HCEC 1CT (cell line): Measurements from ENCODE around the gene KIF26A.
"Not testable (repeated sequence)": the region's sequence is repeated elsewhere in the genome, so short reads cannot be mapped to it uniquely, and the experiment has no call there.

ENCODE experiments used
- DNase-seq: peaks from one replicate; pipeline ENCODE4 v3.0.0-alpha.2; 2017

KIF26A gene

DNA sequence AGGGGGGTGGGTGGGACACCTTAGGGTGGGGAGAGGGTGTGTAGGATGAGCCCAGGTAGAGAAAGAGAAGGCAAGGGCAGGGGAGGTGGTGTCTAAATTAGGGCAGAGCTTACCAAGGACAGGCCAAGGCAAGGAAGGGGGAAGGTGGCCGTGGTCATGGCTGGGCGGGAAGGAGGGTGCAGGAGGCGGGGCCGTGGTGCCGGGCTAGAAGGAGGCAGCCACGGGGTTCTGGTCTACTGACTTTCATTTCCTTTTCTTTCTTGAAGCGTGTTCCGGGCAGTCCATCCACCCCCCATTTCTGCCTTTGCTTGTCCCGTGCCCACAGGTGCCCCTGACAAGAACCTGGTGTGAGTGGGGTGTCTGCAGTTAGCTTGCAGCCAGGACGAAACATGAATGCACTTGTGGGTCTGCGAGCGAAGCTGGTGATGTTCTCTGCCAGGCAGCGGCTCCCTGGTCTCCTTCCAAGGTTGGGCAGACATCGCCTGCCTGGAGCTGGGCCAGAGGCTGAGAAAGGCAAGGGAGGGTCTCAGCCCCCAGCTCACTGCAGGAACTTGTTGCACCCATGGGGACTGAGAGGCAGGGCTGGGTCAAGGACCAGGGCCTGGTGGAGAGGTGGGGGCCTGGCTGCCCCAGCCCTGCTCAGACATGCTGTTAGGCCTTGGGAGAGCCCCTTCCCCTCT, 58.2 kb downstream of the KIF26A start:
- no peak for DNase-seq

DNA sequence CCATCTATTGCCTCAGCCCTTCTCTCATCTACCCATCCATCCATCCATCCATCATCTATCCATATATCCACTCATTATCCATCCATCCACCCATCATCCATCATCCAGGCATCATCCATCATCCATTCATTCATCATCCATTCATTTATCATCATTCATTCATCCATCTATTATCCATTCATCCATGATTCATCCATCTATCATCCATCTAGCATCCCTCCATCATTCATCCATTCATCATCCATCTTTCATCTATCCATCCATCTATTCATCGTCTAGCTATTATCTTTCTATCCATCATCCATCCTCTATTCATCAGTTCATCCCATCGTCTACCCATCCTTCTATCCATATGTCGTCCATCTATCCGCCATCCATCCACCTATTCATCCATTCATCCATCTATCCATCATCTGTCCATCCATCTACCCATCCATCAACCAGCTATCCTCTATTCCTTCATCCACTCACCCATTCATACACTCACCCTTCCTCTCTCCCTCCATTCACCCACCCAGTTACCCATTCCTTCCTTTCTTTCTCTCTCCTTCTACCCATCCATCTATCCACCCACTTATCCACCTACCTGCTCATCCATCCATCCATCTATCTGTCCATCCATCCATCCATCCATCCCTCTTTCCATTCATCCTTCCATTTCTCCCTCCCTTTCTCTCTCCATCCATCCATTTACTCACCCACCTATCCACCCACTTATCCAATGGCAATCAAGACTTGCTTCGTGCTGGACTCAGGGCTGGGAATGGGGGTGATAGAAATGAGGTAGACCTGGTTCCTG, 59.3 kb downstream of the KIF26A start:
- DNase-seq: no peak

DNA sequence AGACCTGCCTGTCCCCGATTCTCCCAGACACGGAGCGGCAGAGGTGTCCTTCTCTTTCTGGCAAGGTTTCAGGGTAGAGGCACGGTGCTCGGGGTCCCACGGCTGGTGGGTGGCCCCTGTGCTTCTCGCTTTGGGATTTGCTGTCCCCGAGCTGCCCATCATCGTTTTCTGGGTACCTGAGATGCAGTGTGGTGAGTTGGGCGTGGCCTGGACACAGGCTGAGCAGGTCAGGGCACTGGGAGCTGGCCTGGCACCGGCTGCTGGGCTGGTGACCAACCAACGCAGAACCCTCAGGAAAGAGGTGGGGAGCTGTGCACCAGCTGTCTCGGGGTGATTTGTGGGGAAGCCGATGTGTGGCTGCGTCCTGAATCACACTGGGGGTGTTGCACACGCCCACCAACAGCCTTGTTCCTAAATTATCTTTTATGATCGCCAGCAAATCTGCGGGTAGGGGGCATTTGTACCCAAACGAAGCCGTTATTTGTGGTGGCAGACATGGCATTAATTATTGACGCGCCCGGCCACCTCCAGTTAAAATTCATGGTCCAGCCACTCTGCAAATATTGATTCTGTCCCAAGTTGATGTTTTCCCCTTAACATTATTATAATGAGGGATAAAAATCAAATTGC, 61.0 kb downstream of the KIF26A start:
- DNase-seq: no peak

DNA sequence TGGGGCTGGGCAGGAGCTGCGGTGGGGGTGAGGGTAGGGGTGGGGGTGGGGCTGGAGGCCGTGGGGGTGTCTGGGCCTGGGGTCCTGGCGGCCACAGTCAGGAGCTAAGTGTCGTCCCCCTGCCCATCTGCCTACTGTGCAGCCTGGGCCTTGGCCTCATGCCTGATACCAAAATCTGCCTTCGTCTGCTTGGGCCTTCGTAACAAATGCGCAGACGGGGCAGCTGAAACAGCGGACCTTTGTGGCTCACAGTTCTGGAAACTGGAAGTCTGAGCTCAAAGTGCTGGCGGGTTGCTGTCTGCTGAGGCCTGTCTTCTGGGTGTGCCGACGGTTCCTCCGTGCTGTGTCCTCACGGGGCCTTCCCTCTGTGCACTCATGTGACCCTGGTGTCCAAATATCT, 61.7 kb downstream of the KIF26A start:
- no peak for DNase-seq

DNA sequence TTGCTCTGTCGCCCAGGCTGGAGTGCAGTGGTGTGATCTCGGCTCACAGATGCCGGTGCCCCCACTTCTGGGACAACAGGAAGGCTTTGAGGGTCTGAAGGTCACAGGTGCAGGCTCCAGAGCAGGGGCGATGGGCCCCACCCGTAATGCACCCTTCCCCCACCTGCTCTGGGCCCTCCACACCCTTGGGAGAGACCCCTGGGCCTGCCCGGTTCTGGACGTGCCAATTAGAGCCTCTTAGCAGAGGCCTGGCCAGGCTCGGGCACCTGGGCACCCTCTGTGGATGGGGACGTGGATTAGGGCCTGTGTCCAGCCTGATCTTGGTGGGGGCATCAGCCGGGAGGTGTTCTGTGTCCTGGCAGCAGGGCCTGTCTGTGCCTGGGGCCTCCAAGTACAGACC, 62.2 kb downstream of the KIF26A start:
- DNase-seq: no peak

DNA sequence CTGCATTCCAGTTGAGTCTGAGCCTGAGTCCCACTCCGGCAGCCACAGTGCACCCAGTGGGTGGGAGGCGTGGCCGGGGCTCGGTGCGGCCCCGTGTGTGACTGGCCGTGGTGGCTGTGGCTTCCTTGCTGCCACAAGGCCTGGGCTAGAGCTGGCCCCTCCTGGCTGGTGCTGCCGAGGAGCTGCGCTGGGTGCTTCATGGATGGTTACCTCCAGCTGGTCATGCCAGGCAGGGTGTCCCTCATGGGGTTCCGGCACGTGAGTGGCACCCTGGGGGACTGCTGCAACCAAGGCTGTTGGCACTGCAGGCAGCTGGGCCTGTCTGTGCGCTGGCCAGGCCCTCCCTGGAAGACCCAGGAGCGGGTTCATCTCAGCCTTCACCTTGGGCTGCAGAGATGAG, 62.7 kb downstream of the KIF26A start:
- no peak for DNase-seq

DNA sequence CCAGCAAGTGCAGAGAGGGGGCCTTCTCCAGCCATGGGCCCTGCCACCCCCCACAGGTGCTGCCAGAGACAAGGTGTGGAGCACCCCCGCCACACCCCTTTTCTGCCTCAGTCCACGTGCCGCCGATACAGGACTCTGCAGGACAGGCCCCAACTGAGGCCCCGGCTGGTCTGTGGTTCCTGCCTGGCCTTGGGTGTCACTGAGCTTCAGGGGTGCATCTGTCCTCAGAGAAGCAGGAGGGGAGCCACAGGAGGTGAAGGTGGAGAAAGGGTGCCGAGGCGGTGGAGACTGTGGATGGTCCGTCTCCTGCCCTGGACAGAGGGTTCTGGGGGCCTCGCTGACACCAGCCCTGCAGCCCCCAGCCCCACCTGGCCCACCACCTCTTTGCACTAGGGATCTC, 63.1 kb downstream of the KIF26A start:
- no peak for DNase-seq

DNA sequence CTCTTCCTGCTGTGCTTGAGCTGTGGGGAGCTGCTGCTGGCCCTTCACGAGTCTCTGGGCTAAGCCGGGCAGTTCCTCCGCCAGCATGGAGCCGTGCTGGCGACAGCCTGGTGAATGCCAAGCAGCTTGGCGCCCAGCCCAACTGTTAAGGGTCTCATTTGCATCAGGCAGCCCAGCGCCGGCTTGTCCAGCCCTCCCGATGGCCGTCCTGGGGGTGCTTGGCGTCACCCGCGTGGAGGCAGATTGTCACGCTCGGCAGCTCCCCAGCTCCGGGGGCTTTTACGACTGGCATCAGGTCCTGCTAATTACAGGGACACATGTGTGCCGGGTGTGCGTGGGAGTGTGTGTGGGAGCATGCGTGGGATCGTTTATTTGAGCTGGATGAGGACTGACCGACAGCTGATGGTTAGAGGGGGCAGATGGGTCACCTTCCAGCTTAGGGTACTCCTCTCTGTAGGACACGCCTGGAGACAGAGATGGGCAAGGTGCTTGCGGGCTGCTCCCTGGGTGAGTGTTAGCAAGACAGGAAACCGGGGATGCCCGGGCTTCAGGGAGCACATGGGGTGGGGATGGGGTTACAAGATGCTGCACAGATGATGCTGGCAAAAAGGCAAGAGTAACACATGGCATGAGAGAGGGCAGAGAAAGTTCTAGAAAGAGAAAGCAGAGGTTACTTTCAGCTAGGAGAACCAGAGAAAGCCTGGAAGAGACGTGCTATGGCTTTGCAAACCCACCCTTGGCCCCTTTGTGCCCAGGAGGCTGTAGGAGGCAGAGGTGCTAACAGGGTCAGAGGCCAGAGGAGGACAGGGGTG, 64.1 kb downstream of the KIF26A start:
- DNase-seq: no peak

DNA sequence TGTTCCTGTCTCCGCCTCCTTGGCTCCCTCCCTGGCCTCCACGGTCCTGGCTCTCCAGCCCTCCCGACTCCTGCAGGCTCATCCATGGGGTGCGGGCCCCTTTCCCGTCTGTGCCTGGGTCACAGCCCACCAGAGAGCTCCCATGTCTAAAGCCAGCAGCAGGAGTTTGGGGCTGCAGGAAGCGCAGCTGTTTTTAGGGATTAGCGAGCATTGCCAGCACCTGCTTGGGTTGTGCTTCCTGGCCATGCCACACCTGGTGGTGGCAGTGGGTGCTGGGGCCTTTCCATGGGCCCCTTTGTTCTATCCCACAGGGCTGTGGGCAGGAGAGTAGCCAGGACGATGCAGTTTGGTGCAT, 64.7 kb downstream of the KIF26A start:
- DNase-seq: no peak

DNA sequence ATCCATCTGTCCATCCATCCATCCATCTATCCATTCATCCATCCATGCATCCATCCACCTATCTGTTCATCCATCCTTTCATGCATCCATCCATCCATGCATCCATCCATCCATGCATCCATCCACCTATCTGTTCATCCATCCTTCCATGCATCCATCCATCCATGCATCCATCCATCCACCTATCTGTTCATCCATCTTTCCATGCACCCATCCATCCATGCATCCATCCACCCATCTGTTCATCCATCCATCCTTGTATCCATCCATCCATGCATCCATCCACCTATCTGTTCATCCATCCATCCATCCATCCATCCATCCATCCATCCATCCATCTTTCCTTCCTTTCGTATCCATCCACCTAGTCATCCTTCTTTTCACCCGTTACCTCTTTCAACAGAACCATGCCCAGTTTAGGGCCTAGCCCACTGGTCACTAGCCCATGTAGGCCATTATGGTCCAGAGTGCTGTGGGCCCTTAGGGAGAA, 66.3 kb downstream of the KIF26A start:
- no peak for DNase-seq

DNA sequence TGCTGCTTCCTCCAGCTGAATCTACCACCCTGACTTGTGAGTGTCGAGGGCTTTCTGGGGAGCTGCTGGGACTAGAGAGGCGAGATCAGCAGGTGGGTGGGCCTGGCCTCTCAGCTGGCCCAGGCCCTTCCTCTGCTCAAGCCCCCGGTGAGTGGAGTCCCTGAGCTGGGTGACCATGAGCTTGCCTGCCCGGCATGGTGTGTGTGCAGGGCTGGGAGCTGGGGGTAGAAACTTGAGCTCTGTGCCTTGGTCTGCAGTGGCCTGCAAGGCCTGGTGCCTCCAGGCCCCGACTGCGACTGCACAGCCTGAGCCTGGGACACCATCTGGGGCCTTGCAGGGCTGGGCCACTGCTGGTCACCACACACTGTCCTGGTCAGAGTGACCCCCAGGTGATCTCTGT, 67.4 kb downstream of the KIF26A start:
- DNase-seq: no peak

DNA sequence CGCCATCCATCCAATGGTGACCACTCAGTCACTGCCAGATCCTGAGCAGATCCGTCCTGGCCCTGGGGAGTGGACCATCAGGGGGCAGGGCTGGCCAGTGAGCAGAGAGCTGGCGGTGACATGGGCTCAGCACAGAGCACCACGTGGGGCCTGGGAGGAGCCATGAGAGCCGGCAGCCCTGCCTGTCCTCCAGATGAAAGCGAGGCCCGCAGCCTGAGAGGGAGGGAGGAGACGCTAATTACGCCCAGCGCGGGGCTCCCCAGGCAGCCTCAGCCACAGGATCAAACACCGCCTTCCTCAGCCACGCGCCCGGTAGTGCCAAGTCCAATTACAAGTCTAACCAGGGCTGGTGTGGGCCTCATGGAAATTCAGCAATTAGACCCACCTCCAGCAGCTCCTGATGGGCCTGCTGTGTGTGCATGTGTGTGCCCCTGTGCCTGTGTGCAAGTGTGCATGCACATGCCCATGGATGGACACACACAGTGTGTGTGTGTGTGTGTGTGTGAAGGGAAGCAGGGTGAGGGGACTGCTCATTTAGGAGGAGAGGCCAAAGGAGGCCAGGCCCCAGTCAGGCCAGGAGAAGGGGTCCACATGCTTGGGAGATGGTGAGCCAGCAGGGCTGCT, 68.0 kb downstream of the KIF26A start:
- no peak for DNase-seq

DNA sequence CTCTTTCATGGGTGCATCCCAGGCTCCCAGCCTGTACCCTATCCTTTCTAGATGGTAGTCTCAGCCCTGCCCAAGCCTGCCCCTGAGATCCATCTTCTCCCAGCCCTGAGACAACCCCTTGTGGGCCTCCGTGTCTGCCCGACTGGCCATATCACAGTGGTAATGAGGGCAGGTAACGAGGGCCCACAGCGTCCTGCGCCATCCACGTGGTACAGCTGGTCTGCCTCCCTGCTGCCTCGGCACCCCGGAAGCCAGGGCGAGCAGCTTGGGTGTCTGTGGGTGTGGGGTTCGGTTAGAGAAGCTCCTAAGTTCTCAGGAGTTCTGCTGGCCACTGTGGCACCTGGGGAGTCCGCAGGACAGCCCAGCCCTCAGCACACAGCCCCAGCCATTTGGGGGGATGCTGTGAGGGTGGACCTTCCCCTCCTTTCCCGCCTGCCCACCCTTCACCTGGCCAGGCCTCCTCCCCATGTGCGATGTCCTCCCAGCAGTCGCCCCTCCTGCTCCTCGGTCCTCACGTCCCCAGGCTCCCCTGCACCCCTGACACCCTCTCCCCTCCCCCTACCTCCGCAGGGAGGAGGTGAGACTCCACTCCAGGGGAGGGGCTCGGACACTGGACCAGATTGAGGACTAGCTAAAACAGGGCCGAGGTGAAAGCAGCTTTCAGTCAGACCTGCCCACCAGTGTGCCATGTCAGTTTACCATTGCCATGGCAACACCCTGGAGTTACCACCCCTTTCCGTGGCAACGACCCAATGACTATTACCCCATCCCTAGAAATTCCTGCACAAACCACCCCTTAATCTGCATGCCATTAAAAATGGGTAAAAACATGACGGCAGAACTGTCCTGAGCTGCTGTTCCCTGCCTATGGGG, 69.0 kb downstream of the KIF26A start:
- DNase-seq: no peak

DNA sequence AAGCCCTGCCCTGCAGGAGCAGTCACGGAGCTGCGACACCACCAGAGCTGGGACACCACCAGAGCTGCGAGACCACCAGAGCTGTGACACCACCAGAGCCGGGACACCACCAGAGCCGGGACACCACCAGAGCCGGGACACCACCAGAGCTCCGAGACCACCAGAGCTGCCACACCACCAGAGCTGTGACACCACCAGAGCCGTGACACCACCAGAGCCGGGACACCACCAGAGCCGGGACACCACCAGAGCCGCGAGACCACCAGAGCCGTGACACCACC, 69.6 kb downstream of the KIF26A start:
- not testable (repeated sequence) for DNase-seq

DNA sequence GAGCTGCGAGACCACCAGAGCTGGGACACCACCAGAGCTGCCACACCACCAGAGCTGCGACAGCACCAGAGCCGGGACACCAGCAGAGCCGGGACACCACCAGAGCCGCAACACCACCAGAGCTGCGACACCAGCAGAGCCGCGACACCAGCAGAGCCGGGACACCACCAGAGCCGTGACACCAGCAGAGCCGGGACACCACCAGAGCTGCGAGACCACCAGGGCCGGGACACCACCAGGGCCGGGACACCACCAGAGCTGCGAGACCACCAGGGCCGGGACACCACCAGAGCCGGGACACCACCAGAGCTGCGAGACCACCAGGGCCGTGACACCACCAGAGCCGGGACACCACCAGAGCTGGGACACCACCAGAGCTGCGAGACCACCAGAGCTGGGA, 69.9 kb downstream of the KIF26A start:
- DNase-seq: not testable (repeated sequence)

DNA sequence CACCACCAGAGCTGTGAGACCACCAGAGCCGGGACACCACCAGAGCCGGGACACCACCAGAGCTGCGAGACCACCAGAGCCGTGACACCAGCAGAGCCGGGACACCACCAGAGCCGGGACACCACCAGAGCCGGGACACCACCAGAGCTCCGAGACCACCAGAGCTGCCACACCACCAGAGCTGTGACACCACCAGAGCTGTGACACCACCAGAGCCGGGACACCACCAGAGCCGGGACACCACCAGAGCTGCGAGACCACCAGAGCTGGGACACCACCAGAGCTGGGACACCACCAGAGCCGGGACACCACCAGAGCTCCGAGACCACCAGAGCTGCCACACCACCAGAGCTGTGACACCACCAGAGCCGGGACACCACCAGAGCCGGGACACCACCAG, 70.7 kb downstream of the KIF26A start:
- DNase-seq: not testable (repeated sequence)

DNA sequence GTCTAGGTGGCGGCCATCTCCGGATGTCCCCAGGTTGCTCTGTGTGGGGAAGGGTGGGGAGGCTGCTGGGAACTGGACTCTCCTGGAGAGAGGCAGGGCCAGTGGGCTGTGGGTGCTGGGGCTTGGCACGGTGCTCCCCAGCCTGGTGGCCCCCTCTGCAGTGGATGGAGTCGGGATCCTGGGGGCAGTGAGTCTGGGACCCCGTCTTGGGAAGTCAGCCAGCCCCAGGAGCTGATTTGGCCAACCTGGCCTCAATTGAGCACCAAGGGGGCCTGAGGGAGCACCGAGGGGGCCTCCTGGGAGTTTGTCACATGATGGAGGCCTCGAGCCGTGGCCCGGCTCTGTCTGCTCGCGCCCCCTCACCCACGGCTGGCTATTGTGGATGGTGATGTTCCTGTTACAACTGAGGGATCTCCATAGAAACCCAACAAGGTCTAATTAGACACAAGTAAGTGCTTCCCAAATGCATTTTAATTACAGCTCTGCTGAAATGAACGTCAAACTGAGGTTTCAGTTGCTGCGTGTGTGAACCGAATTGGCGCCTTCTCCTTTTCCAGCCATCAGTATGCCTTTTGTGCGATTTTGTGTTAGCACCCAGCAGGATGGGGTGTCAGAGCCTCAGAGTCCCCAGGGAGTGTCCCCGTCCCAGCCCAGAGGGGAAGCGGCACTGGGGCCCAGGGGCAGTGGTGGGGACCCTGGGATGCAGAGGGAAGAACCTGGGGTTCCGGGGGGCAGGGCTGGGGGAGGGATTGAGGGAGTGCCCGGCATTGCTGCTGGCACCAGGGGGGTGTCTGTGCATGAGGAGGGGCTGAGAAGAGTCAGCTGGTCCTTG, 71.8 kb downstream of the KIF26A start:
- no peak for DNase-seq

DNA sequence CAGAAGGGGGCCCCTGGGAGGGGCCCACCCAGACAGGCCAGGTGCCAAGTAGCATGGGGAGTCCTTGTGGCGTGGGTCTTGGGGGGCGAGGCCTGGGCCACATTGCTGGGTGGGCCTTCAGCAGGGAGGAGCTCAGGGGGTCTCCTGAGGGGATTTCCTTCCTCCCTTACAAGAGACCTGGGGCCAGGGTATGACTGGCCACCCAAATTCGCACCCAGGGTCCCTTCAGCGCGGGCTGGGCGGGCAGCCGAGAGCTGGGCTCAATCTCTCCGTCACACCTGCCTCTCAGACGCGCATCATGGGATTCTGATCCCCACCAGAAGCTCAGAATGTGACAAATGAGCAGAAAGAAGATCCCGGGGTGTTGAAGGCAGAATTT, 72.4 kb downstream of the KIF26A start:
- no peak for DNase-seq

DNA sequence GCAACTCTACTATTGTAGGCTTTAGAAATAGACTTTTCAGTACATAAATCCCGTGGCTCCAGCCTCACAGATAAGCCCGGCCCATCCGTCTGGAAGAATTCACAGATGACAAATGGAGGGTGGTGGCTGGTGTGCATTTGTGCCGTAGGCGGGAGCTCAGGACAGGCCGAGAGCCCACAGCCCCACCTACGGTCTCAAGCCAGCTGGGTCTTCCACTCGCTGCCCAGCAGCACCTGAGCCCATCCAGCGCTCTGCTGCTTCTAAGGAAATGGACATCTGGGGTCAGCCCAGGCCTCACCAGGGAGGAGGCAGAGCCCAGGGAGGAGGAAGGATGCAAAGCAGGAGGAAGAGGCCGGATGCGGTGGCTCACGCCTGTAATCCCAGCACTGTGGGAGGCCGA, 72.8 kb downstream of the KIF26A start:
- DNase-seq: no peak

DNA sequence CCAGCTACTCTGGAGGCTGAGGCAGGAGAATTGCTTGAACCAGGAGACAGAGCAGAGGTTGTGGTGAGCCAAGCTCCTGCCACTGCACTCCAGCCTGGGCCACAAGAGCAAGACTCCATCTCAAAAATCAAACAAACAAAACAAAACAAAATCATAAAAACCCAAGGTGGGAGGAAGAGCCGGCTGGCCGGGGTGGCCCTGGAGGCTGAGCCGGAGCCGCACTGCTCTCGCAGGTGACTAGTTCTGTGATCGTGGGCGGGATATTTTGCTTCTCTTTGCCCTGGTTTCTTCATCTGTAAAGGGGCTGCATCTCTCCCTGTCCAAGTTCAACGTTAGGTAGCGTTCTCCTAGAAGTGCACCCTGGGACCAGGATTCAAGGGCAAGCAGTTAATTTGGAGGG, 73.4 kb downstream of the KIF26A start:
- no peak for DNase-seq
